LNCaP clone FGC (cell line): Measurements from ENCODE around the gene RNF4.
A peak's percentile ranks its signal among the peaks of the same experiment; 100 is the strongest.

Experiments used
- DNase-seq: peaks from one replicate; pipeline ENCODE4 v3.0.0-alpha.2; 2011; ENCODE audit warnings: low read depth
- H3K4me3 ChIP-seq: 2 replicates; pipeline ENCODE4 v1.5.1; 2011; ENCODE audit warnings: mild to moderate bottlenecking, low read depth, low read length, control low read depth
- TF ChIP-seq, protein P1 (sequence below): IDR thresholded peaks from 2 replicates; pipeline ENCODE4 v1.5.1; 2012; ENCODE audit warnings: mild to moderate bottlenecking; ENCODE audit not compliant: control insufficient read depth, insufficient read depth; ENCODE audit errors: extremely low read depth

Gene RNF4

DNA sequence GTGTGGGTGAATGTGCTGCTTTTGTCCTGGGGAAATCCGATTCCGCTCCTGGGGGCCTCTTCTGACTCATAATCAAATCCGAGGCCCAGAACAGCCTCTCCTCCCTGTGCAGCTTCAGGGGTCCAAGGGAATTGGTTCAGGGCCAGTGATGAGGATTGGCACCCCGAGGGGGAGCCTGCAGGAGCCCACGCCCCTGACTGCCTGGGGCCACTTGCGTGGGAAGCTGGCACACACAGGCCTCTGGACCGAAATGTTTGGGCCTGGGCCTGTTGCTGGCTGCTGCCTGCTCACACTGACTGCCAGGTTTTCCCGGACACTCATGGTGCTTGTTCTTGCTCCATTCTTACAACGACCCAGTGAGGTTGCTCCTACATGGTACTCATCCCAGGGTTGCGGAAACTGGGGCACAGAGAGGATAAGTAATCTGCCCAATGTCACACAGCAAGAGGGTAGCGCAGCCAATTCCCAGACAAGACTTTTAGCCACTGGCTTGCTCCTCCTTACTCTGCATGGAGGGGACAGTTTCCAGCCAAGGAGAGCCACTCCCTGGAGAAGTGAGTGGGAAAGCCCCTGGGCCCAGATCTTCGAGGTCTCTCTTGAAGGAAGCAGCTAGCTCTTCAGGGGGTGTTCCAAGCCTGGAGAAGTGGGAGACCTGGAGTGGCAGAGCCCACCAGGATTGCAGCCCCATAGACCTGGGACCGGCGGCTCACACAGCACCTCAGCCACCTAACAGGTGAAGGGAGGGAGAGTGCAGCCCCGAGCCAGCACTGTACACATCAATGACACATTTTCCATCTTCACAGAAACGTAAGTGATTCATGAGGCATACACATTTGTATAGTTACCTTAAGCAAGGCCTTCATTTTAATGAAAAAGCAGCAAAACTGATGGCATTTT lies 29.8 kb upstream of the RNF4 start:
- no peak for DNase-seq
- no peak overlapping the region for H3K4me3 ChIP-seq
- TF ChIP-seq, protein P1, sequence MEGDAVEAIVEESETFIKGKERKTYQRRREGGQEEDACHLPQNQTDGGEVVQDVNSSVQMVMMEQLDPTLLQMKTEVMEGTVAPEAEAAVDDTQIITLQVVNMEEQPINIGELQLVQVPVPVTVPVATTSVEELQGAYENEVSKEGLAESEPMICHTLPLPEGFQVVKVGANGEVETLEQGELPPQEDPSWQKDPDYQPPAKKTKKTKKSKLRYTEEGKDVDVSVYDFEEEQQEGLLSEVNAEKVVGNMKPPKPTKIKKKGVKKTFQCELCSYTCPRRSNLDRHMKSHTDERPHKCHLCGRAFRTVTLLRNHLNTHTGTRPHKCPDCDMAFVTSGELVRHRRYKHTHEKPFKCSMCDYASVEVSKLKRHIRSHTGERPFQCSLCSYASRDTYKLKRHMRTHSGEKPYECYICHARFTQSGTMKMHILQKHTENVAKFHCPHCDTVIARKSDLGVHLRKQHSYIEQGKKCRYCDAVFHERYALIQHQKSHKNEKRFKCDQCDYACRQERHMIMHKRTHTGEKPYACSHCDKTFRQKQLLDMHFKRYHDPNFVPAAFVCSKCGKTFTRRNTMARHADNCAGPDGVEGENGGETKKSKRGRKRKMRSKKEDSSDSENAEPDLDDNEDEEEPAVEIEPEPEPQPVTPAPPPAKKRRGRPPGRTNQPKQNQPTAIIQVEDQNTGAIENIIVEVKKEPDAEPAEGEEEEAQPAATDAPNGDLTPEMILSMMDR, result no peak

DNA sequence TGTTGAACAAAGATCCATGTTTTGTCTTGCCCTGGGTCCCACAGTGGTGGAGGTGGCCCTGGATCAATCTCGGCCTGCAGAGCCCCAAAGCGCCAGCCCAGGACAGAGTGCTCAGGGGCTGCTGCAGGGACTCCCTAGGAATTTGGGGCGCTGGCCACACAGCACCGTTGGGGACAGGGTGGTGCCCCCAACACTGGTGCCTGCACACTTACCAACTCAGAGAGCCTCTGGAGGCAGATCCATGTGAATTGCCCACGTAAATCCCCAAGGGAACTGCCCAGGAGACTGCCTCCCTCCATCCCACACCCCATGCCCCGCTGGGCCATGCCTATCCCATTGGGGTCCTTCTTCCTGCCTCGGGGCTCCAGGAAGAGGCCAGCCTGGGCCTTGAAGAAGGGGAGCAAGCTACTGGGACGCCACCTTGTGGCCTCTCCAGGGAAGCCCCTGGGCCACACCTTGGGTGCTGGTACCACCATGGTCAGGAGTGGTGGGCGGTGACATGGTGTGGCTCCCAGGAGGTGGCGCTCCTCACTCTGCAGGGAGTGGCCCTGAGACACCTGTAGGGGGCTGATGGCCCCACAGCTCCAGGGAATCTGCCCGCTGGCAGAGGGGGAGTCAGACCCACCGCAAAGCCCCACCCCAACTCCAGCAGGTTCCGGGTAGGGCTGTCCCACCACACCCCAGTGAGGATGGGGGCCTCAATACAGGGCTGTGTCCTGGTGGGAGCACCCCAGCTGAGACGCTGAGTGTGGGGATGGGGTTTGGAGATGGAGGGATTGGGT lies 27.3 kb upstream of the RNF4 start:
- TF ChIP-seq, protein P1, result peak; percentile 67
- H3K4me3 ChIP-seq, result no peak overlapping the region
- peak; percentile 23 for DNase-seq

DNA sequence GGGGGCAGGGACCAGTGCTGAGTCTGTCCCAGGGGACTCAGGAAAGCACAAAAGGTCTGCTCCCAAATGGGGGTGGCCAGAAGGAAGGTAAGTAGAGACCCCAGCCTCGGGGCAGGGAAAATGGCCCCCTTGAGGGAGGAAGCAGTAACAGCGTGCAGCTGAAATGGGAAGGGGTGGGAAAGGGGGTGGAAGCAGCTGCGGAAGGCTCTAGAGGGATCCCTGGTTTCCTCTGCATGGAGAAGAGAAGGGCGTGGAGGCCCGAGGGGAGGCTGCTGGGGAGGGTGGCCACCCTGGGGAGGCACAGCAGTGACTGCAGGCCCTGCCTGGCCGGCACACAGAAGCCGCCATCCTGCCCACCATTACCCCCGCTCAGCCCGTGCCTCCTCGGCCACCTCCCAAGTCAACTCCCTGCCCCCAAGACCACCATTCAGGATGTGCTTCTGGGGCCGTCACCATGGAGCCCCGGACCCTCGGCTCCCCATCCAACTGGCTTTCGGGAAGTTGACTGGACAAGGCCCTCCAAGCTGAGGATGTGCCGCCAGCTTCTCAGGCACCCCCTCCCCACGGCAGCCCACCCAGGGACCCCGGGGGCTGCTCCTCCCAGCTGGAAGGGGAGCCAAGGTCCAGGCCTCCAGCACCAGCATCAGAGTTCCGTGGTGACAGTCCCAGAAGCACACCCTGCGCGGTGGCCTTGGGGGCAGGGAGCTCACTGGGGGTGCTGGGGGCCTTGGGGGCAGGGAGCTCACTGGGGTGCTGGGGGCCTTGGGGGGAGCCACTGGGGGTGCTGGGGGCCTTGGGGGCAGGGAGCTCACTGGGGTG lies 26.5 kb upstream of the RNF4 start:
- no peak overlapping the region for H3K4me3 ChIP-seq
- no peak for DNase-seq
- TF ChIP-seq, protein P1, result no peak

DNA sequence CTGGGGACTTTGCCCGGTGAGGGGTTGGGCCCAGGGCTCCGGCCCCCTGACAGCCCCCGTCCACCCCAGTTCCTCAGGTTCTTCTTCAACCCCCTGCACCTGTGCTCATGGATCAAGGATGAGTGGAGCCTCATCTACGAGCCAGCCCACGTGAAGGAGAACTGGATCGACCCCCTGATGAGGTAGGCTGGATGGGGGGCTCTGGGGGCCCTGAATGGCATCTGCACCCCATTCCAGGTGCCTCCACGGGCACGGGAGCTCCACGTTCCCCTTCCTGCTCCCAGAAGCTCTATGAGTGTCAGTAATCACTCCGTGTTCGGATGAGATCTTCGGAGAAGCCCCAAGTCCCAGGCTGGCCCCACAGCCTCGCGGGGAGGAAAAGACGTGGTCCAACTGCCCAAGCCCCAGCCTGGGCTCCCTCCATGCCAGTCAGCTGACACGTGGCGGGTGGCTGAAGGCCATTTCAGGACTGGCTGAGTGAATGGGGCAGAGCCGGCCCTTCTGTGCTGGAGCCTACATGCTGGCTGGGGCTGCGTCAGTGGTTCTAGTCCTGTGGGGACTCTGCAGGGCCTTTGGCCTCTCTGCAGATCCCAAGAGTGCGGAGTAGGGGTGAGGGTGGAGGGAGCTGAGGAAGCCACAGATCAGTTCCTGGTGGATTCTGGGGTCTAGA lies 25.7 kb upstream of the RNF4 start:
- no peak for DNase-seq
- no peak overlapping the region for H3K4me3 ChIP-seq
- TF ChIP-seq, protein P1, result no peak

DNA sequence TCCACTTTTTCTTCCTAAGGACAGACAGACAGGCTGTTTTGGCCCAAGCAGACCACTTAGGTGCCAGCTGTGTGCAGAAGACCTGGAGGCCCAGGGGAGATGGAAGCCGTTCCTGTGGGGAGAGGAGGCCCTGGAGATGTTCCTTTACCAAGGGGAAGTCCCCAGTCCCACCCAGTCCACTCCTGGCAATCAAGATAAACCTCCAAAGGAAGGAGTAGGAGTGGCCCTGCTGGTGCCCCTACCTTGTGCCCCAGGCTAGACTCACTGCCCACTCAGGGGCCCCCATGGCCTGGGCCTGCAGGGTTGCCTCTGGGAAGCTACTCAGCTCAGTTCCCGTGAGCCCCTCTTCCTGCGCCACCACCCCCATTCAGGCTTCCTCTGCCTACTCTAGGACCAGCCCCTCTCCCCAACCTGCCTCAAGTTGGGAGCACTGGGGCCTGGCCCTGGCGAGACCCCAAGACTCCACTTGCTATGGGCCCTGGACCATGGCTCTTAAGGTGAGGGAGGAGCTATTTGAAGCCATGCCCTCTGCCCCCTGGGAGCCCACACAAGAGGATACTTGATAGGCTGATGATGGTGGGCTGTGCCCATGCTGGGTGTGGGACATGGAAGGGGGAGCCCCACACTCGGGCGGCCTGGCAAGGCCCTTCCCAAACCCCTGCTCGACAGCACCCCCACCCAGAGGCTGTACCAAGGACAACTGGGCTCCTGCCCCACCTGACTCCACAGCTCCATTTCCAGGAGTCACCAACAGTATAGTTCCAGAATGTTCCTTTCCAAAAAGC lies 24.8 kb upstream of the RNF4 start:
- no peak overlapping the region for H3K4me3 ChIP-seq
- TF ChIP-seq, protein P1, result no peak
- no peak for DNase-seq
